H9 (cell line): ENCODE measurements around the gene LRMDA. TPM values are rescaled to one million over a fixed set of nuclear protein-coding genes. Genes with fewer than 3 reads are reported as not detected.

Experiments used
- DNase-seq: peaks from one replicate; pipeline ENCODE4 v3.0.0-alpha.2; 2017
- H2AFZ ChIP-seq: one replicate; pipeline ENCODE4 v1.6.1; 2013; ENCODE audit warnings: mild to moderate bottlenecking, low read length, control low read depth, moderate library complexity
- H2AK5ac ChIP-seq: 2 replicates; pipeline ENCODE4 v1.6.1; 2013; ENCODE audit warnings: low read length, control low read depth, mixed read lengths; ENCODE audit not compliant: insufficient read length
- H2BK120ac ChIP-seq: one replicate; pipeline ENCODE4 v1.6.1; 2013; ENCODE audit warnings: low read depth, mild to moderate bottlenecking, low read length, control low read depth, inconsistent platforms; ENCODE audit not compliant: poor library complexity, severe bottlenecking
- H2BK12ac ChIP-seq: 2 replicates; pipeline ENCODE4 v1.6.1; 2013; ENCODE audit warnings: low read length, control low read depth, mixed read lengths, low read depth; ENCODE audit not compliant: insufficient read length
- H2BK15ac ChIP-seq: 2 replicates; pipeline ENCODE4 v1.6.1; 2013; ENCODE audit warnings: low read depth, low read length, control low read depth
- H2BK20ac ChIP-seq: one replicate; pipeline ENCODE4 v1.6.1; 2013; ENCODE audit warnings: low read depth, mild to moderate bottlenecking, low read length, control low read depth, inconsistent platforms; ENCODE audit not compliant: poor library complexity, severe bottlenecking
- H2BK5ac ChIP-seq: 2 replicates; pipeline ENCODE4 v1.6.1; 2013; ENCODE audit warnings: low read length, control low read depth, mixed read lengths; ENCODE audit not compliant: insufficient read length
- H3K14ac ChIP-seq: 2 replicates; pipeline ENCODE4 v1.6.1; 2013; ENCODE audit warnings: low read length, control low read depth; ENCODE audit not compliant: insufficient read depth
- H3K18ac ChIP-seq: 2 replicates; pipeline ENCODE4 v1.6.1; 2013; ENCODE audit warnings: low read depth, mild to moderate bottlenecking, mixed read lengths, low read length, control low read depth; ENCODE audit not compliant: insufficient read length
- H3K23ac ChIP-seq: 2 replicates; pipeline ENCODE4 v1.6.1; 2013; ENCODE audit warnings: low read length, control low read depth, mixed read lengths, low read depth; ENCODE audit not compliant: insufficient read length
- H3K23me2 ChIP-seq: 2 replicates; pipeline ENCODE4 v1.6.1; 2013; ENCODE audit warnings: low read depth, mild to moderate bottlenecking, mixed read lengths, low read length, control low read depth; ENCODE audit not compliant: insufficient read length, poor library complexity, severe bottlenecking
- H3K27ac ChIP-seq: 2 replicates; pipeline ENCODE4 v1.5.1; 2013; ENCODE audit warnings: low read length, control low read depth, mixed read lengths, low read depth; ENCODE audit not compliant: insufficient read length
- H3K27me3 ChIP-seq: 2 replicates; pipeline ENCODE4 v1.6.1; 2013; ENCODE audit warnings: low read length, control low read depth, inconsistent platforms; ENCODE audit not compliant: insufficient read depth
- H3K4ac ChIP-seq: 2 replicates; pipeline ENCODE4 v1.6.1; 2013; ENCODE audit warnings: low read depth, mild to moderate bottlenecking, control low read depth, inconsistent platforms, low read length, moderate library complexity
- H3K4me1 ChIP-seq: 2 replicates; pipeline ENCODE4 v1.6.1; 2013; ENCODE audit warnings: low read length, control low read depth, inconsistent platforms; ENCODE audit not compliant: insufficient read depth
- H3K4me2 ChIP-seq: 2 replicates; pipeline ENCODE4 v1.6.1; 2013; ENCODE audit warnings: low read length, control low read depth, mixed read lengths; ENCODE audit not compliant: insufficient read length, insufficient read depth
- H3K56ac ChIP-seq: 2 replicates; pipeline ENCODE4 v1.6.1; 2013; ENCODE audit warnings: low read depth, mild to moderate bottlenecking, mixed read lengths, low read length, control low read depth; ENCODE audit not compliant: insufficient read length
- H3K79me1 ChIP-seq: 2 replicates; pipeline ENCODE4 v1.6.1; 2013; ENCODE audit warnings: low read depth, mild to moderate bottlenecking, moderate library complexity, low read length, control low read depth, inconsistent platforms; ENCODE audit not compliant: insufficient read depth, poor library complexity, severe bottlenecking
- H3K79me2 ChIP-seq: 2 replicates; pipeline ENCODE4 v1.6.1; 2013; ENCODE audit warnings: low read length, control low read depth, inconsistent platforms; ENCODE audit not compliant: insufficient read depth
- H3K9ac ChIP-seq: 2 replicates; pipeline ENCODE4 v1.6.1; 2013; ENCODE audit warnings: low read length, control low read depth, mixed read lengths; ENCODE audit not compliant: insufficient read length; ENCODE audit errors: extremely low read depth
- H3K9me3 ChIP-seq: one replicate; pipeline ENCODE4 v1.6.1; 2013; ENCODE audit warnings: low read depth, low read length, inconsistent platforms; ENCODE audit not compliant: control insufficient read depth
- H3T11ph ChIP-seq: one replicate; pipeline ENCODE4 v1.6.1; 2013; ENCODE audit warnings: mild to moderate bottlenecking, low read length, control low read depth, inconsistent platforms
- H4K20me1 ChIP-seq: one replicate; pipeline ENCODE4 v1.6.1; 2013; ENCODE audit not compliant: control insufficient read depth, insufficient read length, insufficient read depth
- H4K5ac ChIP-seq: 2 replicates; pipeline ENCODE4 v1.6.1; 2013; ENCODE audit warnings: low read depth, mild to moderate bottlenecking, mixed read lengths, low read length, control low read depth; ENCODE audit not compliant: insufficient read length
- H4K8ac ChIP-seq: replicated peaks from 2 replicates; pipeline ENCODE4 v1.6.1; 2013; ENCODE audit warnings: low read length, control low read depth, mixed read lengths, low read depth; ENCODE audit not compliant: insufficient read length
- H4K91ac ChIP-seq: 2 replicates; pipeline ENCODE4 v1.6.1; 2013; ENCODE audit warnings: low read depth, mild to moderate bottlenecking, moderate library complexity, mixed read lengths, low read length, control low read depth; ENCODE audit not compliant: insufficient read length
- H3K27ac Mint-ChIP-seq, 3 experiments: 2 replicates in 2 of 3; 3 replicates in 1 of 3; pipeline ENCODE4 v1.8.0; 2020 to 2021; ENCODE audit warnings: mixed read lengths in 3 of 3, mild to moderate bottlenecking in 1 of 3, moderate library complexity in 1 of 3
- H3K27me3 Mint-ChIP-seq: 2 replicates; pipeline ENCODE4 v1.8.0; 2021; ENCODE audit warnings: low read depth, mild to moderate bottlenecking, moderate library complexity, mixed read lengths
- H3K36me3 Mint-ChIP-seq, 3 experiments: 2 replicates in 2 of 3; 3 replicates in 1 of 3; pipeline ENCODE4 v1.8.0; 2020 to 2021; ENCODE audit warnings: low read depth in 3 of 3, mixed read lengths in 3 of 3; ENCODE audit not compliant: insufficient read depth in 1 of 3
- H3K4me1 Mint-ChIP-seq, 2 experiments: 2 replicates each; pipeline ENCODE4 v1.8.0; 2020; ENCODE audit warnings: mixed read lengths in 2 of 2
- H3K4me3 Mint-ChIP-seq, 2 experiments: 2 replicates in 1 of 2; 3 replicates in 1 of 2; pipeline ENCODE4 v1.8.0; 2020 to 2021; ENCODE audit warnings: mild to moderate bottlenecking in 2 of 2, mixed read lengths in 2 of 2, moderate library complexity in 1 of 2
- H3K9me3 Mint-ChIP-seq, 2 experiments: 2 replicates in 1 of 2; 3 replicates in 1 of 2; pipeline ENCODE4 v1.8.0; 2020; ENCODE audit warnings: mild to moderate bottlenecking in 2 of 2, mixed read lengths in 2 of 2, moderate library complexity in 1 of 2
- CTCF ChIP-seq: fragments of 200-600 bp; sonication (generic); conservative IDR thresholded peaks from 3 replicates; pipeline ENCODE4 v1.8.0; 2021; ENCODE audit warnings: antibody characterized with exemption, mild to moderate bottlenecking
- WGBS: extraction: QIAGEN DNeasy Blood & Tissue Kit; methylation state at CpG from one replicate; pipeline ENCODE4 v1.1.7; 2013; ENCODE audit warnings: missing lambda C conversion rate, low lambda C conversion rate, mixed read lengths; ENCODE audit not compliant: insufficient read length; ENCODE audit errors: extremely low coverage; 5-methylcytosine and 5-hydroxymethylcytosine counted together
- total RNA-seq: library from RNA; stranded (reverse); gene quantifications from 2 replicates; pipeline ENCODE4 v1.2.1, GENCODE V29; 2021

Gene LRMDA
- total RNA-seq, 1 experiment from 2014 or later = 1.8 TPM

DNA sequence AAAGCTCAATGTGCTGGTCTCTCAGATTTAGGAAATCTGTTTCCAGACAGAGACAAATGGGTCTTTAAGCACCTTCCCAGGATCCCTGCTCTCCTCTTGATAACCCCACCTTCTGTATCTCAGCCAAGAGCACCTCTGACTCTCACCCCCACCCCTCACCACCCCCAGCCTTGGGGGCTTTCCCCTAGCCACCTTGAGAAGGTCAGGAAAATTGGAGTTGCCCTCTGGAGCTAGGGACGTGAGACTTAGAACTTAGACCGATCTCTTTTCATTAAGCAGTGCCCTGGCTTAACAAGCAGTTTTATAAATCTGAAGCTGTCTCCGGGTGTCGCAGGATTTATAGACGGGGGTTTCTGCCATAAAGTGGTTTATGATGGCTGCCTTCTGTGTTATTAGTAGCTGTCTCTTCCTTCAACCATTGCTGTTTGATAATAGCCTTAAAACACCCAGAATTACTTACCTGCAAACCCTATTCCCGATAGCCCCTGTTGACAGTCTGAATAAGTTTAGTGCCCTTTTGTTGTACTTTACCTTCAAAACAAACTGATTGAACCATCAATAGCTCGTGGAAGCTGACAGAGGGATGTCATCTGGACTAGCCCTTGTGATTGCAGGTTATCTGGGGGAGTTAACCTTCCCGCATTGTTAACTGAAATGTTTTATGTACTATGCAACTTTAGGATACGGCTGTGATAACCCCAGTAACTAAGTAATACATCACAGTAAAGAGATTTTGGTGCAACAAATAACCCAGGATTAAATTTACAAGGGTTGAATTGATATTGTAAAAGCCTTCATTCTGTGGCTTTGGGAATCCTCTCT is 621.5 kb downstream of the LRMDA start:
- H3K14ac ChIP-seq = no peak overlapping the region
- H2BK20ac ChIP-seq = no peak overlapping the region
- no peaks in the 10 kb centered on the region for H3K23me2 ChIP-seq
- H3K4ac ChIP-seq = no peak overlapping the region
- no peak overlapping the region for H2AK5ac ChIP-seq
- no peaks in the 10 kb centered on the region for H3K9me3 ChIP-seq
- H3K79me1 ChIP-seq = no peaks in the 10 kb centered on the region
- no peak overlapping the region for H2BK120ac ChIP-seq
- H2BK15ac ChIP-seq = no peak overlapping the region
- H3K23ac ChIP-seq = no peak overlapping the region
- WGBS = no CpG with 5 or more reads among the region's 9 CpGs
- Mint-ChIP-seq H3K4me1 (peaks cover 5 to 9% of the 10 kb centered on the region in 2 experiments), H3K36me3 (peaks cover 5 to 9% (median 8%) of the 10 kb centered on the region in 3 experiments; a peak in 6 of 7 replicates), H3K27ac (no peak overlapping the region), H3K4me3 (no peak overlapping the region), H3K27me3 (peaks cover 38% of the 10 kb centered on the region), H3K9me3 (peaks cover 17 to 18% of the 10 kb centered on the region in 2 experiments)
- no peak overlapping the region for H3K27ac ChIP-seq
- H3K18ac ChIP-seq = no peak overlapping the region
- H4K91ac ChIP-seq = no peak overlapping the region
- no peak for DNase-seq
- H4K20me1 ChIP-seq = no peaks in the 10 kb centered on the region
- no peak overlapping the region for H3K56ac ChIP-seq
- no peak overlapping the region for H4K5ac ChIP-seq
- no peaks in the 10 kb centered on the region for H3K79me2 ChIP-seq
- no peak overlapping the region for H2BK5ac ChIP-seq
- no peak for TF ChIP-seq CTCF
- no peak overlapping the region for H4K8ac ChIP-seq
- no peak overlapping the region for H3K9ac ChIP-seq
- H3K4me1 ChIP-seq = no peaks in the 10 kb centered on the region
- H3K27me3 ChIP-seq = no peaks in the 10 kb centered on the region
- H3K4me2 ChIP-seq = no peak overlapping the region
- H2AFZ ChIP-seq = no peak overlapping the region
- no peak overlapping the region for H3T11ph ChIP-seq
- no peak overlapping the region for H2BK12ac ChIP-seq
